Thyroid gland (tissue), 4 donors: ENCODE measurements around the gene NPIPA3. TPM values are rescaled to one million over a fixed set of nuclear protein-coding genes. Genes with fewer than 3 reads are reported as not detected.
"Not testable (repeated sequence)": the region's sequence is repeated elsewhere in the genome, so short reads cannot be mapped to it uniquely, and the experiment has no call there.

Experiments used
- DNase-seq, 2 donors: peaks; one replicate each; pipeline ENCODE4 v3.0.0-alpha.2; 2019
- H3K27ac ChIP-seq, 3 donors: fragments of 200-600 bp; sonication (generic); 1 replicate in 2 of 3; 2 replicates in 1 of 3; pipeline ENCODE4 v1.5.1; 2016 to 2019; ENCODE audit warnings: mild to moderate bottlenecking in 1 of 3, moderate library complexity in 1 of 3
- H3K27me3 ChIP-seq: fragments of 200-600 bp; sonication (generic); one replicate; pipeline ENCODE4 v1.5.1; 2019
- H3K36me3 ChIP-seq, 2 donors: fragments of 200-600 bp; sonication (generic); one replicate each; pipeline ENCODE4 v1.5.1; 2016 to 2019
- H3K4me1 ChIP-seq, 2 donors: fragments of 200-600 bp; sonication (generic); one replicate each; pipeline ENCODE4 v1.5.1; 2017 to 2019
- H3K4me3 ChIP-seq, 3 donors: fragments of 200-600 bp; sonication (generic); replicated peaks in 1 of 3; 1 replicate in 2 of 3; 2 replicates in 1 of 3; pipeline ENCODE4 v1.5.1; 2016; ENCODE audit warnings: mild to moderate bottlenecking in 1 of 3
- H3K9me3 ChIP-seq: fragments of 200-600 bp; sonication (generic); one replicate; pipeline ENCODE4 v1.5.1; 2017
- CTCF ChIP-seq, 6 experiments: fragments of 200-600 bp in 3 of 6; fragments of 450-650 bp in 3 of 6; sonication (generic) in 3 of 6; IDR thresholded peaks; one replicate each; pipeline ENCODE4 v1.5.1; 2016 to 2019; ENCODE audit warnings: antibody characterized with exemption in 6 of 6, mild to moderate bottlenecking in 2 of 6, inconsistent platforms in 1 of 6, moderate library complexity in 1 of 6
- POLR2A ChIP-seq, 2 donors: fragments of 450-650 bp; IDR thresholded peaks; one replicate each; pipeline ENCODE4 v1.6.1; 2017; ENCODE audit warnings: antibody characterized with exemption in 2 of 2, mild to moderate bottlenecking in 2 of 2, moderate library complexity in 1 of 2
- WGBS, 2 donors: methylation state at CpG; one replicate each; pipeline ENCODE4 v1.1.5; 2017; 5-methylcytosine and 5-hydroxymethylcytosine counted together
- intact Hi-C: fragments of 100-400 bp; cut with DNase I; formaldehyde crosslinking; loops from one replicate; pipeline ENCODE4 v1.15.1; 2023
- total RNA-seq, 4 donors: library from RNA; depleted of rRNA; stranded (reverse); fragments of >200 nt; gene quantifications; one replicate each; pipeline ENCODE4 v1.2.3, GENCODE V29; 2016

The NPIPA3 gene
- total RNA-seq, 4 donors from 2014 or later, result 1.2 TPM; not detected in 1

DNA sequence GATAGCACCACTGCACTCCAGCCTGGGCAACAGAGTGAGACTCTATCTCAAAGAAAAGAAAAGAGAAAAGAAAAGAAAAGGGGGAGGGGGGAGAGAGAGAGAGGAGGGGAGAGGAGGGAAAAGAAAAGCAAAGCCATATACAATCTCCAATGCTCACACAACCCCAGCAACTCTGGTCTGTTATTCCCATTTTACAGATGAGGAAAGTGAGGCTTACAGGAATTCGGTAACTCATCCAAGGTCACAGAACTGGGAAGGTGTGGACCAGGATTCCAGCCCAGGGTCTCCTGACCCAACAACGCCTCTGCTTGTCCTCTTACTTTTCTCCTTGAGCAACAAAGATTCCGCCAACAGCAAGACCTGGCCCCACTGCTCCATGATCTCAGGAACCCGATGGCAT is 22.1 kb upstream of the NPIPA3 start:
- H3K4me3 ChIP-seq, result no peak overlapping the region
- 89 to 96% methylated on average over 4 of the region's 4 CpGs for WGBS, 2 donors
- no peaks in the 10 kb centered on the region for H3K27me3 ChIP-seq
- TF ChIP-seq POLR2A (IDR thresholded peaks at IDR 0.05), result no peak
- no peak for TF ChIP-seq CTCF (IDR thresholded peaks at IDR 0.05)
- intact Hi-C loops, result no loop called here
- H3K4me1 ChIP-seq, result peaks cover 0 to under 1% of the 10 kb centered on the region in 2 donors
- no peak overlapping the region for H3K27ac ChIP-seq
- H3K36me3 ChIP-seq, result no peaks in the 10 kb centered on the region
- no peaks in the 10 kb centered on the region for H3K9me3 ChIP-seq
- DNase-seq, result no peak

DNA sequence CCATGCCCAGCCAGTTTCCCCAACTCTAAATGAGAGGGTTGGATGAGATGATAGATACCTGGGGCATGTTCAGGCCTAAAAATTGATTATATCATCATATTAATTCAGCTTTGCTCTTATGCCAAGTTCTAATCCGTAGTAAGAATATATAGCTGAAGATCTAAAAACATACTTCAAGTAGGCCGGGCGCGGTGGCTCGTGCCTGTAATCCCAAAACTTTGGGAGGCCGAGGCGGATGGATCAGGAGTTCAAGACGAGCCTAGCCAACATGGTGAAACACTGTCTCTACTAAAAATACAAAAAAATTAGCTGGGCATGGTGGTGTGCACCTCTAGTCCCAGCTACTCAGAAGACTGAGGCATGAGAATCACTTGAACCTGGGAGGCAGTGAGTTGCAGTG is 21.1 kb upstream of the NPIPA3 start:
- H3K36me3 ChIP-seq, result no peaks in the 10 kb centered on the region
- intact Hi-C loops, result no loop called here
- no peaks in the 10 kb centered on the region for H3K27me3 ChIP-seq
- DNase-seq, result no peak
- WGBS, 2 donors, result 97 to 98% methylated on average over 8 of the region's 8 CpGs
- H3K4me1 ChIP-seq, result peaks cover 0 to 8% of the 10 kb centered on the region in 2 donors
- H3K9me3 ChIP-seq, result no peaks in the 10 kb centered on the region
- no peak for TF ChIP-seq CTCF (IDR thresholded peaks at IDR 0.05)
- TF ChIP-seq POLR2A (IDR thresholded peaks at IDR 0.05), result no peak
- no peak overlapping the region for H3K27ac ChIP-seq
- no peak overlapping the region for H3K4me3 ChIP-seq

DNA sequence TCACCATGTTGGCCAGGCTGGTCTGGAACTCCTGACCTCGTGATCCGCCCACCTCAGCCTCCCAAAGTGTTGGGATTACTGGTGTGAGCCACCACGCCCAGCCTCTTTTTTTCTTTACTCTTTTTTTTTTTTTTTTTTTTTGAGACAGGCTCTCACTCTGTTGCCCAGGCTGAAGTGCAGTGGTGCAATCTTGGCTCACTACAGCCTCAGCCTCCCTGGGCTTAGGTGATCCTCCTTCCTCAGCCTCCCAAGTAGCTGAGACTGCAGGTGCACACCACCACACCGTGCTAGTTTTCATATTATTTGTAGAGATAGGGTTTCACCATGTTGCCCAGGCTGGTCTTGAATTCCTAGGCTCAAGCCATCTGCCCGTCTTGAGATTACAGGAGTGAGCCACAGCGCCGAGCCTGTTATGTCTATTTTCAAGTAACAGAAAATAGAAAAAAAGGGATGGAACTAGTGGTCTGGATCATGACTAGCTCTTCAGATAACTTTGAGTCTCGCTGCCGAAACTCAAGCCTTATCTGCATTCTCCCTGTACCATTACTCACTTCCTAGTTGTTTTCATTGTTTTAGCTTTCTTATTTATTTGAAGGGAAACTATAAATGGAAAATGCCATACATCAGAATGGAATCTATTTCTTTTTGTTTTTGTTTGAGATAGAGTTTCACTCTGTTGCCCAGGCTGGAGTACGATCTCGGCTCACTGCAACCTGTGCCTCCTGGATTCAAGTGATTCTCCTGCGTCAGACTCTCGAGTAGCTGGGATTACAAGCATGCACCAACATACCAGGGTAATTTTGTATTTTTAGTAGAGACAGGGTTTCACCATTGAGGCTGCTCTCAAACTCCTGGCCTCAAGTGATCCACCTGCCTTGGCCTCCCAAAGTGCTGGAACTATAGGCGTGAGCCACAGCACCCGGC is 17.1 kb upstream of the NPIPA3 start:
- H3K4me3 ChIP-seq, intact Hi-C loops, H3K4me1 ChIP-seq, H3K27me3 ChIP-seq, H3K9me3 ChIP-seq, H3K36me3 ChIP-seq, H3K27ac ChIP-seq: not testable (repeated sequence)
- 50 to 51% methylated on average over 15 of the region's 15 CpGs for WGBS, 2 donors
- DNase-seq, result peak; percentile 34 to 42

- intact Hi-C loops, H3K4me1 ChIP-seq, H3K27me3 ChIP-seq, H3K4me3 ChIP-seq, H3K36me3 ChIP-seq, H3K9me3 ChIP-seq, DNase-seq, H3K27ac ChIP-seq: not testable (repeated sequence)
- WGBS, 2 donors, result no CpG with 5 or more reads among the region's 28 CpGs
Measured at GRCh38 chr16:14694129-14694528, 9.1 kb upstream of the NPIPA3 start, which contains the start of gene PLA2G10. PLA2G10 (minus strand) TSS chr16:14694308; CDS start chr16:14694229, 79 bp downstream.

GRCh38 chr16:14701859-14702258 is 1.4 kb upstream of the NPIPA3 start:
- H3K27me3 ChIP-seq, DNase-seq, H3K27ac ChIP-seq, H3K36me3 ChIP-seq, H3K4me3 ChIP-seq, H3K9me3 ChIP-seq, H3K4me1 ChIP-seq, intact Hi-C loops: not testable (repeated sequence)
- WGBS, 2 donors, result 46 to 52% methylated on average over 3 of the region's 7 CpGs

DNA sequence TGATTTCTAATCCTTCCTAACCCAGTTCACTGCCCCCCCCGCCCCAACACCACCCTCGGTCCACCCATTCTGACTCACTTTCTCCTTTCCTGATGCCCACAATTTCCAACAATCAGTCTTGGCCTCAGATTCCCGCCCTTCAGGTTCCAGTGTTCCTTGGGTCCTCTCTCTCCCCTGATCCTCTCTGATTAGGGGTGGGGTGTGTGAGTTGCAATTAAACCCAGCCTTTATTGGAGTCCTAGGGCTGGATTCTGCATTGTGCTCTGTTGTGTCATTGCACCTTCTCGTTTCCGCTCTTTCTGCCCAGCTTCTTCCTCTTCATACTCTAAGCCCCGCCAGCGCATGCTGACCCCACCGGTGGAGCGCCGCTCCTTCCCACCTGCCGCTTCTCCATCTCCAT is 539 bp upstream of the NPIPA3 start:
- H3K27me3 ChIP-seq, H3K4me3 ChIP-seq, H3K9me3 ChIP-seq, intact Hi-C loops, H3K27ac ChIP-seq, H3K4me1 ChIP-seq, H3K36me3 ChIP-seq, DNase-seq: not testable (repeated sequence)
- WGBS, 2 donors, result no CpG with 5 or more reads among the region's 11 CpGs

GRCh38 chr16:14733233-14733632 is 30.0 kb downstream of the NPIPA3 start:
- no CpG with 5 or more reads among the region's 28 CpGs for WGBS, 2 donors

GRCh38 chr16:14740832-14741385 is 37.7 kb downstream of the NPIPA3 start:
- H3K27me3 ChIP-seq, DNase-seq, intact Hi-C loops, H3K27ac ChIP-seq, H3K9me3 ChIP-seq, H3K36me3 ChIP-seq, H3K4me3 ChIP-seq, H3K4me1 ChIP-seq: not testable (repeated sequence)
- no CpG with 5 or more reads among the region's 10 CpGs for WGBS, 2 donors

More at GRCh38 chr16:14733233-14733632, 30.0 kb downstream of the NPIPA3 start:
- H3K9me3 ChIP-seq, H3K4me1 ChIP-seq, intact Hi-C loops, DNase-seq, H3K27ac ChIP-seq, H3K27me3 ChIP-seq, H3K4me3 ChIP-seq, H3K36me3 ChIP-seq: not testable (repeated sequence)

DNA sequence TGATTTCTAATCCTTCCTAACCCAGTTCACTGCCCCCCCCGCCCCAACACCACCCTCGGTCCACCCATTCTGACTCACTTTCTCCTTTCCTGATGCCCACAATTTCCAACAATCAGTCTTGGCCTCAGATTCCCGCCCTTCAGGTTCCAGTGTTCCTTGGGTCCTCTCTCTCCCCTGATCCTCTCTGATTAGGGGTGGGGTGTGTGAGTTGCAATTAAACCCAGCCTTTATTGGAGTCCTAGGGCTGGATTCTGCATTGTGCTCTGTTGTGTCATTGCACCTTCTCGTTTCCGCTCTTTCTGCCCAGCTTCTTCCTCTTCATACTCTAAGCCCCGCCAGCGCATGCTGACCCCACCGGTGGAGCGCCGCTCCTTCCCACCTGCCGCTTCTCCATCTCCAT is 38.6 kb downstream of the NPIPA3 start:
- H3K27me3 ChIP-seq, H3K9me3 ChIP-seq, intact Hi-C loops, DNase-seq, H3K27ac ChIP-seq, H3K4me1 ChIP-seq, H3K36me3 ChIP-seq, H3K4me3 ChIP-seq: not testable (repeated sequence)
- WGBS, 2 donors, result no CpG with 5 or more reads among the region's 11 CpGs

DNA sequence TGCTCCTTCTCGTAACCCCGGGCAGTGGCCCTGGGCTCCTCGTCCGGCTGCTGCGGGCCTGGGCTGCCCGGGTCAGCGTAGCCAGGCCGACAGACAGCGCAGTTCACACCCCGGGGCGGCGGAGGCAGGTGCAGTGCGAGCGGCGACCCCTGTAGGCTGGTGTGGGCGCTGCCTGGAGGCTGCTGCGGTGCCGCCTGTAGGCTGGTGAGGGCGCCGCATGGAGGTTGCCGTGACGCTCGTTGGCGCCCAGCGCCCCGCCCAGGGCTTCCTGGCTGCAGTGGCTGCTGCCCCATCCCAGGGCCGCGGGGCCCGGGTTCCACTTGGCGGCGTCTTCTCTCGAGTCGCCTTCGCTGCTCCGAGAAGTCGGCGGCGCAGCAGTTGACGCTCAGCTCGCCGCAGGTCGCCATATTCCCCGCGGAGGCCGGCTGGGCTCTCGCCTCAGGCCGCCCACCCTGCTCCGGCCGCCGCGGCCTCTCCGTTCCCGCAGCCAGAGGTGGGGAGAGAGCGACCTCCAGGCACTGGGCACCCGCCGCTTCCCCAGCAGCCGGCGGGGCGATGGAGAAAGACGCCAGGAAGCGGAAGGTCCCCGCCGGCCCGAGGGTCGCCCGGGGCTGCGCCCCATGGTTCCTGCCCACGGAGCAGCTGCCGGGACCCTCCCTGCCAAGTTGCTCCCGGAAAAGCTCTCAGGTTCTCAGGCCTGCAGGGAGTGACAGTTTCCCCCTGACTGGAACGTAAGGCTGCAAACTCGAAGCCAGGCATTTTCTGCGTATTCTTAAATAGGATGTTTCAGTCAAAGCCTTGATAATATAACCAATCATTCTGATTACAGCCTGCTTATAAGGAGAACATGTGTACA is 39.3 kb downstream of the NPIPA3 start, which contains the start of gene NPIPA2:
Gene NPIPA2, plus strand, starts transcription at position 261 of the 856 bp plus-strand sequence. CDS start 5,533 bp downstream, outside the sequence.
- H3K4me1 ChIP-seq, DNase-seq: not testable (repeated sequence)
- no CpG with 5 or more reads among the region's 73 CpGs for whole genome bisulfite sequencing, 2 donors

More for the DNA sequence above, 39.3 kb downstream of the NPIPA3 start, which contains the start of gene NPIPA2:
- H3K36me3 ChIP-seq, H3K27me3 ChIP-seq, H3K9me3 ChIP-seq, intact Hi-C loops, H3K4me3 ChIP-seq, H3K27ac ChIP-seq: not testable (repeated sequence)
